HG02571 (cell line): Measurements from ENCODE around the gene TPP1.

Source experiments
- ATAC-seq: cut with Tn5 transposase; IDR thresholded peaks from one replicate; pipeline ENCODE4 v1.9.1; 2021; ENCODE audit warnings: mild to moderate bottlenecking, moderate library complexity; ENCODE audit not compliant: unreplicated experiment

The TPP1 gene

GRCh38 chr11:6596239-6596877 is 22.9 kb downstream of the TPP1 start:
- no peak for ATAC-seq

- no peak for ATAC-seq
Measured at GRCh38 chr11:6594142-6594768, 25.0 kb downstream of the TPP1 start.

DNA sequence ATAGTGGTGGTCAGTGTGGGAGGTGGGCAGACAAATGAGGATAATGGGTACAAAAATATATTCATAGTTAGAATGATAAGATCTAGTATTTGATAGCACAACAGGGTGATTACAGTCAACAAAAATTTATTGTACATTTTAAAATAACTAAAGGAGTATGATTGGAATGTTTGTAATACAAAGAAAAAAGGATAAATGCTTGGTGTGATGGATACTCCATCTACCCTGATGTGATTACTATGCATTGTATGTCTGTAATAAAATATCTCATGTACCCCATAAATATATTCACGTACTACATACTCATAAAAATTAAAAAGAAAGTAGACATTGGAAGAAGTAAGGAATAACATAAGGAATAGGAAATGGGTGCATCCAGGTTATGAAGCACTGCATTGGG is 31.2 kb downstream of the TPP1 start:
- no peak for ATAC-seq

- no peak for ATAC-seq
Measured at GRCh38 chr11:6587360-6587953, 31.8 kb downstream of the TPP1 start.

DNA sequence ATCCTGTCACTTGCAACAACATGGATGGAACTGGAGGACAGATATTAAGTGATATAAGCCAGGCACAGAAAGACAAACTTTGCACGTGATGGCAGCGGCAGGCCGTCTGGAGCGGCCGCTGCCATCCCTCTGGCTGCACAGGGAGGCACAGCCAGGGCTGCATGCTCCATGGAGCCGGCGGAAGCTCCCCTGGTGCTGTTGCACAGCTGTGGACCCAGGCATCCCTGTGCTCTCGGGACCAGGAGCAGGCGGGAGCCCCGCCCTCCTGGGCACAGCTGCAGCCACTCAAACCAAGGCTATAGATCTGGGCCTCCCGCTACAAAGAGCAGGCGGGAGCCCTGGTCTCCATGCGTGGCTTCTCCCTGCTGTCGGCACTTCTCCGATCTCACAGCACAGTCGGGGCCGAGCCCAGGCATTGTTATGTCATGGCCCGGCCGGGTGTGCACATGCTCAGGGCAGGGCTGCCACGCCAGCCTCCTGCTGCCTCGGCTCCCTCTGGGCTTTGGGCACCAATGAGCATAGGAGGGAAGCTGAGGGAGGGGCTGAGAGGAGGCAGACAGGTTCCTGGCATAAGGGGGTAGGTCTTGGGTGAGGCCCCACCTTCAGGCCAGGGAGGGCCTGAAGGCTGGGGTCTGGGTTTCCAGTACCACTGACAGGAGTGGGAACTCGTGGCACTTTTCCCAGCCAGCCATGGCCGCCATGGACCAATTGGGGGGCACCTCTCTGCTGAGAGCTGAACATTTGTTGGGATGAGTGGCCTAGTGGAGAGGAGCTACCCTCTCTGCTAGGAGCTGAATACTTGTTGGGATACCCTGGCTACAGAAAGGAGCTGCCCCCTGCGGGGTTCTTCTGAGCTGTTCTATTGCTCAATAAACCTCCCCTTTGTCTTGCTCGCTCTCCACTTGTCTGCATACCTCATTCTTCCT is 32.5 kb downstream of the TPP1 start:
- no peak for ATAC-seq

GRCh38 chr11:6584528-6584927 is 34.7 kb downstream of the TPP1 start:
- ATAC-seq = no peak

GRCh38 chr11:6583584-6583983 is 35.6 kb downstream of the TPP1 start:
- no peak for ATAC-seq

- ATAC-seq = no peak
Measured at GRCh38 chr11:6579681-6580080, 39.5 kb downstream of the TPP1 start.

- no peak for ATAC-seq
Measured at GRCh38 chr11:6578134-6578533, 41.1 kb downstream of the TPP1 start.

- ATAC-seq = no peak
Measured at GRCh38 chr11:6576471-6577373, 42.5 kb downstream of the TPP1 start.

GRCh38 chr11:6574816-6575715 is 44.2 kb downstream of the TPP1 start:
- no peak for ATAC-seq

- no peak for ATAC-seq
Measured at GRCh38 chr11:6572215-6572614, 47.0 kb downstream of the TPP1 start.

DNA sequence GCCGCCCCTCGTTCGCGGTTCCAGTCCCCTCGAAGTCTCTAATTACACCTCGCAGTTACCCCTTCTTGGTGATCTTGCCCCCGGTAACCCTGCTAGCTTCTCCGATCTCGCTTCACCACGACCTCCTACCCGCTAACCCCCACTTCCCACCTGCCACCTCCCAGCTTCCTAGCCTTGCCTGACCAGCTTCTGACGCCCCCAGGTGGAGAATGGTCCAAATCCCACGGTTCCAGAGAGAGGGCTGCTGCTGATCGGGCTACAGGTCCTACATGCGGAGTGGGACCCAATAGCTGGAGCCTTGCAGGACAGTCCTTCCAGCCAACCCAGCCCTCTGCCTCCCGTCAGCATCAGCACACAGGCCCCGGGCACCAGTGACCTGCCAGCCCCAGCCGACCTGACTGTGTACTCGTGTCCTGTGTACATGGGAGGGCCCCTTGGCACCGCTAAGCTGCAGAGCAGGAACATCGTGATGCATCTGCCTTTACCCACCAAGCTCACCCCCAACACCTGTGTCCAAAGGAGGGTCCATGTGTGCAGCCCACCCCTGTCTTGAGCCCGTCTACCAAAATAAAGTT is 47.7 kb downstream of the TPP1 start:
- ATAC-seq = no peak

GRCh38 chr11:6570691-6571427 is 48.4 kb downstream of the TPP1 start:
- no peak for ATAC-seq

DNA sequence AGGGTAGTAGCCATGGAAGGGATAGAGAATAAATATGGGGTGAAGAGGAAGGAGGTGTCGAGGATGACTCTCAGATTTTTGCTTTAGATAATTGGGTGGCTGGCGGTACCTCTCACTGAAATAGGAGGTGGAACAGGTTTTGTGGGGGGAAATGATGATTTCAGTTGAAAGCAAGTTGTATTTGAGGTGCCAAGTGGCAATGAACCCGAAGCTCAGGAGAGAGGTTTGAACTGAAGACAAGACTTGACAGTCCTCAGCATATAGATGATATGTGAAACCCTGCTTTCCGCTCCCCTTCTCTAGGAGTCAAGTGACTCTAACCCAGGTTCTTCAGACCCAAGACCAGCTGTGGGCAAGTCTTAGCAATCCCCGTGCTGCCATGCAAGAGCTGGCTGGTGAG is 49.5 kb downstream of the TPP1 start:
- ATAC-seq = no peak

DNA sequence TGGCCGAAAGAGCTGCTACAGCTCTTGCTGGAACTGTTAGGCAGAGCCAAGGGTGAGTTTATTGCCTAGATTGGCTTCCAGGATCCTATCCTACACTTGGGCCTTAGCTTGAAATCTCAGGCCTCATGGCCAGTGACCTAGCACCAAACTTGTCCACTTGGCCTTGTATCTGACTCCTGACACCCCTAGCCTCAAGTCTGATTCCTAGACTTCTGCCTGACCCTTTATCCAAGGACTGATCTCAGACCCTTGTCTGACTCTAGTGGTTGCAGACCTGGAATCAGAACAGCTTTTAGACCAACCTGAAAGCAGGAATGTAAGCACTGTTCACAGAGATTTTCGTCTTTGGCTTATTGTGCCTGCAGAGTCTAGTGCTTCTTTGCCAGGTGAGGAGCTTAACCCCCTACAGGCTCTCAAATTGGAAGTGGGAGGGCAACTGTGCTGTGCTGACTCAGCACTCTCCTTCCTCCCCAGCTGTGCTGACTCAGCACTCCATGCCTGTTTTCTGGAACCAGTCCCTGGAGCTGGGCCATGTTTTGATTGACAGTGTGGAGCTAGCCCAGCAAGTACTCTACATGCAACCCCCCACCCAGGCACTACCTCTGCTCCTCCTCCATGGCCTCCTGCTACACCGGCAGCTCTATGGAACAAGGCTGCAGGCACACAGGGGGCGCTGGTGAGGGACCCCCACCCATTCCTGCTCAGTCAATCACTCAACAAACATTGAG is 50.9 kb downstream of the TPP1 start:
- ATAC-seq = no peak

DNA sequence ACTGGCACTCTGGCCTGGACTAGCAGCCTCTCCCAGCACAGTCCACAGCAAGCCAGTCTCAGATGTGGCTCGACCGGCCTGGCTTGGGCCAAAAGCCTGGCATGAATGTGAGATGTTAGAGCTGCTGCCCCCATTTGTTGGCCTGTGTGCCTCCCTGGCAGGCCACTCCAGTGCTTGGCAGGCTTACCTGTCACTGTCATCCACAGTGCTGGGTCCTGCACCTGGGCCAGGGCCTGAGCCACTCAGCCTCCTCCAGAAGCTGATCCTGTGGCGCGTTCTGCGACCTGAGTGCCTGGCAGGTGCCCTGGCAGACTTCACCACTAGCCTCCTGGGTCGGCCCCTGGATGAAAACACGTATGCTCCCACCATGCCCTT is 51.9 kb downstream of the TPP1 start:
- no peak for ATAC-seq
